WTC11 (cell line): ENCODE data around the gene KIAA1586. TPM values are rescaled to one million over a fixed set of nuclear protein-coding genes. Genes with fewer than 3 reads are reported as not detected.

ENCODE experiments used
- ATAC-seq: fragments of 200-7000 bp; cut with Tn5 transposase; 2 replicates; pipeline ENCODE4 v1.10.0; 2021; ENCODE audit warnings: mild to moderate bottlenecking, moderate library complexity
- CTCF ChIA-PET: fragments of 300-600 bp; sonication (Branson Sonifier 250); formaldehyde crosslinking; loops from one replicate; lab custom pipeline; 2021; ENCODE audit warnings: antibody characterized with exemption; lab: Charles Lee
- POLR2A ChIA-PET: fragments of 350-600 bp; sonication (Branson Sonifier 250); formaldehyde crosslinking; loops from one replicate; lab custom pipeline; 2021; ENCODE audit warnings: antibody characterized with exemption; lab: Charles Lee
- DNase-seq: peaks from one replicate; pipeline ENCODE4 v3.0.0; 2021; ENCODE audit warnings: low spot score
- H3K27ac Mint-ChIP-seq: 2 replicates; pipeline ENCODE4 v1.8.0; 2021; ENCODE audit warnings: mixed read lengths
- H3K27me3 Mint-ChIP-seq: 2 replicates; pipeline ENCODE4 v1.8.0; 2021; ENCODE audit warnings: low read depth, mild to moderate bottlenecking, moderate library complexity, mixed read lengths
- H3K36me3 Mint-ChIP-seq: 2 replicates; pipeline ENCODE4 v1.8.0; 2021; ENCODE audit warnings: mixed read lengths
- H3K4me1 Mint-ChIP-seq: 2 replicates; pipeline ENCODE4 v1.8.0; 2022; ENCODE audit warnings: mixed read lengths
- H3K4me3 Mint-ChIP-seq: 2 replicates; pipeline ENCODE4 v1.8.0; 2021; ENCODE audit warnings: mild to moderate bottlenecking, moderate library complexity, mixed read lengths
- H3K9me3 Mint-ChIP-seq: 2 replicates; pipeline ENCODE4 v1.8.0; 2021; ENCODE audit warnings: mixed read lengths
- AR ChIP-seq: fragments of 250-450 bp; sonication (Bioruptor Pico); IDR thresholded peaks from 2 replicates; pipeline ENCODE4 v1.9.0; 2021; ENCODE audit warnings: mild to moderate bottlenecking
- CBFB ChIP-seq: sonication (generic); formaldehyde crosslinking; IDR thresholded peaks from 2 replicates; pipeline ENCODE4 v1.8.1; 2022; ENCODE audit warnings: mild to moderate bottlenecking, low read depth, missing genetic modification reagents
- E2F5 ChIP-seq: sonication (generic); formaldehyde crosslinking; IDR thresholded peaks from 2 replicates; pipeline ENCODE4 v1.8.1; 2022; ENCODE audit warnings: mild to moderate bottlenecking, moderate library complexity, missing genetic modification reagents
- FOXP4 ChIP-seq: sonication (generic); formaldehyde crosslinking; IDR thresholded peaks from 2 replicates; pipeline ENCODE4 v1.8.0; 2022; ENCODE audit warnings: mild to moderate bottlenecking, missing genetic modification reagents
- HMGA2 ChIP-seq: fragments of 250-450 bp; sonication (Bioruptor Pico); IDR thresholded peaks from 2 replicates; pipeline ENCODE4 v1.4.0; 2021; ENCODE audit warnings: mild to moderate bottlenecking, moderate library complexity
- HMGXB4 ChIP-seq: sonication (generic); formaldehyde crosslinking; IDR thresholded peaks from 2 replicates; pipeline ENCODE4 v1.8.1; 2023; ENCODE audit warnings: mild to moderate bottlenecking, moderate library complexity, missing genetic modification reagents
- IRF1 ChIP-seq: sonication (generic); formaldehyde crosslinking; IDR thresholded peaks from 2 replicates; pipeline ENCODE4 v1.8.0; 2023; ENCODE audit warnings: missing genetic modification reagents
- JUN ChIP-seq: sonication (generic); formaldehyde crosslinking; IDR thresholded peaks from 2 replicates; pipeline ENCODE4 v1.8.0; 2023; ENCODE audit warnings: mild to moderate bottlenecking, missing genetic modification reagents
- SMAD4 ChIP-seq: sonication (generic); formaldehyde crosslinking; IDR thresholded peaks from 2 replicates; pipeline ENCODE4 v1.8.0; 2022; ENCODE audit warnings: mild to moderate bottlenecking, missing genetic modification reagents
- STAT6 ChIP-seq: sonication (generic); formaldehyde crosslinking; conservative IDR thresholded peaks from 2 replicates; pipeline ENCODE4 v1.8.1; 2023; ENCODE audit warnings: mild to moderate bottlenecking, low read depth, missing genetic modification reagents, moderate library complexity
- ZNF219 ChIP-seq: sonication (generic); formaldehyde crosslinking; IDR thresholded peaks from 2 replicates; pipeline ENCODE4 v1.8.0; 2023; ENCODE audit warnings: missing genetic modification reagents, mild to moderate bottlenecking, borderline replicate concordance
- ZNF281 ChIP-seq: sonication (generic); formaldehyde crosslinking; IDR thresholded peaks from 2 replicates; pipeline ENCODE4 v1.8.0; 2023; ENCODE audit warnings: mild to moderate bottlenecking, missing genetic modification reagents
- ZNF317 ChIP-seq: sonication (generic); formaldehyde crosslinking; IDR thresholded peaks from 2 replicates; pipeline ENCODE4 v1.8.1; 2023; ENCODE audit warnings: low read depth, mild to moderate bottlenecking, moderate library complexity, missing genetic modification reagents, borderline replicate concordance
- ZNF396 ChIP-seq: fragments of 250-450 bp; sonication (Bioruptor Pico); IDR thresholded peaks from 2 replicates; pipeline ENCODE4 v1.8.0; 2021; ENCODE audit warnings: mild to moderate bottlenecking, moderate library complexity, borderline replicate concordance
- ZSCAN18 ChIP-seq: fragments of 250-450 bp; sonication (Bioruptor Pico); IDR thresholded peaks from 2 replicates; pipeline ENCODE4 v2.1.2; 2022; ENCODE audit warnings: mild to moderate bottlenecking, moderate library complexity
- total RNA-seq: library from RNA; stranded (reverse); gene quantifications from 3 replicates; pipeline ENCODE4 v1.2.3, GENCODE V29; 2021

Gene KIAA1586
- total RNA-seq, 1 experiment from 2014 or later, result 17.2 TPM

GRCh38 chr6:57086843-57087242, 40.4 kb downstream of the KIAA1586 start:
- Mint-ChIP-seq H3K4me3 (no peak overlapping the region), H3K27ac (no peak overlapping the region), H3K36me3 (peaks cover 7% of the 10 kb centered on the region), H3K27me3 (peaks cover 27% of the 10 kb centered on the region), H3K4me1 (peaks cover 28% of the 10 kb centered on the region), H3K9me3 (no peaks in the 10 kb centered on the region)
- ATAC-seq (no peak), DNase-seq (no peak)
- CTCF ChIA-PET, result no interaction called here
- no peak for TF ChIP-seq STAT6 (CRISPR knock-in tag)
- TF ChIP-seq ZSCAN18 (CRISPR knock-in tag), result no peak
- TF ChIP-seq ZNF317 (CRISPR knock-in tag), result no peak
- POLR2A ChIA-PET, result no interaction called here

- Mint-ChIP-seq H3K27me3 (peaks cover 16% of the 10 kb centered on the region), H3K4me3 (no peak overlapping the region), H3K27ac (peak overlapping the region; percentile 61; the same call in 1 of the 2 replicates), H3K36me3 (peaks cover 11% of the 10 kb centered on the region), H3K4me1 (peaks cover 32% of the 10 kb centered on the region)
- ChIA-PET CTCF (no interaction called here), POLR2A (interaction anchor here (1.8 kb wide), 1 partner anchor 133 kb away, joined by 4 read pairs; the partner anchor contains the start of gene BEND6)
- DNase-seq (no peak), ATAC-seq (no peak)
- no peak for TF ChIP-seq CBFB (CRISPR knock-in tag)
- TF ChIP-seq FOXP4, result no peak
- no peak for TF ChIP-seq ZNF396 (CRISPR knock-in tag)
- no peak for TF ChIP-seq E2F5 (CRISPR knock-in tag)
- TF ChIP-seq SMAD4, result no peak
- no peak for TF ChIP-seq JUN (CRISPR knock-in tag)
- no peak for TF ChIP-seq ZNF219 (CRISPR knock-in tag)
- no peak for TF ChIP-seq HMGA2 (CRISPR knock-in tag)
- TF ChIP-seq, all 79 proteins: peak for 0
- no peaks in the 10 kb centered on the region for H3K9me3 Mint-ChIP-seq
Measured at GRCh38 chr6:57087916-57088315, 41.4 kb downstream of the KIAA1586 start.

- ChIA-PET CTCF (interaction anchor here (0.6 to 1.4 kb wide), 2 partner anchors 134 to 227 kb away, joined by 3 to 4 read pairs; partner anchors contain the start of gene BEND6), POLR2A (interaction anchor here (0.5 to 1.8 kb wide), 5 partner anchors 10 to 134 kb away, joined by 3 to 7 read pairs (median 3); partner anchors contain the start of genes BEND6 and RAB23)
- ATAC-seq, result peak; percentile 14
- H3K27ac Mint-ChIP-seq, result peak overlapping the region; percentile 86
- peaks cover 11% of the 10 kb centered on the region for H3K36me3 Mint-ChIP-seq
- H3K4me3 Mint-ChIP-seq, result peak overlapping the region; percentile 84
- no peaks in the 10 kb centered on the region for H3K9me3 Mint-ChIP-seq
- H3K27me3 Mint-ChIP-seq, result peaks cover 9% of the 10 kb centered on the region
- TF ChIP-seq ZNF281, result no peak
- TF ChIP-seq IRF1 (CRISPR knock-in tag), result no peak
- TF ChIP-seq AR (CRISPR knock-in tag), result no peak
- 0 out of 2 replicates have a peak, but pooled peaks have one; percentile 1 for TF ChIP-seq HMGXB4 (CRISPR knock-in tag)
- TF ChIP-seq, all 79 proteins: peak for 1
- H3K4me1 Mint-ChIP-seq, result peaks cover 31% of the 10 kb centered on the region
- no peak for DNase-seq
Measured at GRCh38 chr6:57089265-57089664, 42.8 kb downstream of the KIAA1586 start.
